CD8-positive, alpha-beta memory T cell (primary cell): ENCODE results near the gene GFPT2. TPM values are rescaled to one million over a fixed set of nuclear protein-coding genes. Genes with fewer than 3 reads are reported as not detected.

Source experiments
- CTCF ChIA-PET: fragments of 350-600 bp; sonication (Branson Sonifier 250); formaldehyde crosslinking; loops from one replicate; lab custom pipeline; 2021; ENCODE audit warnings: antibody characterized with exemption; lab: Charles Lee
- POLR2A ChIA-PET: fragments of 350-600 bp; sonication (Branson Sonifier 250); formaldehyde crosslinking; loops from one replicate; lab custom pipeline; 2021; ENCODE audit warnings: antibody characterized with exemption; lab: Charles Lee
- DNase-seq, 5 donors: peaks; one replicate each; pipeline versions ENCODE4 v3.0.0 to v3.0.0-alpha.2; 2020 to 2022; ENCODE audit warnings: mixed read lengths in 1 of 5
- H3K27ac ChIP-seq: one replicate; pipeline ENCODE4 v1.7.0; 2013; ENCODE audit warnings: low read depth, mild to moderate bottlenecking, low read length, moderate library complexity
- H3K27me3 ChIP-seq: 2 replicates; pipeline ENCODE4 v1.7.0; 2013; ENCODE audit warnings: low read length, mild to moderate bottlenecking; ENCODE audit not compliant: insufficient read depth, poor library complexity, severe bottlenecking
- H3K36me3 ChIP-seq: 2 replicates; pipeline ENCODE4 v1.7.0; 2013; ENCODE audit warnings: mild to moderate bottlenecking, low read length, moderate library complexity; ENCODE audit not compliant: insufficient read depth
- H3K4me1 ChIP-seq: 2 replicates; pipeline ENCODE4 v1.7.0; 2013; ENCODE audit warnings: mild to moderate bottlenecking, low read length, moderate library complexity; ENCODE audit not compliant: insufficient read depth
- H3K4me3 ChIP-seq: 2 replicates; pipeline ENCODE4 v1.7.0; 2013; ENCODE audit warnings: mild to moderate bottlenecking, low read length
- H3K9me3 ChIP-seq: 2 replicates; pipeline ENCODE4 v1.7.0; 2013; ENCODE audit warnings: mild to moderate bottlenecking, low read length
- H3K27ac Mint-ChIP-seq, 8 donors: one replicate each; pipeline ENCODE4 v1.8.0; 2020 to 2021; ENCODE audit warnings: mixed read lengths in 8 of 8, mild to moderate bottlenecking in 6 of 8, inconsistent platforms in 3 of 8, moderate library complexity in 3 of 8
- H3K27me3 Mint-ChIP-seq, 2 donors: one replicate each; pipeline ENCODE4 v1.8.0; 2020 to 2021; ENCODE audit warnings: mixed read lengths in 2 of 2, mild to moderate bottlenecking in 1 of 2, moderate library complexity in 1 of 2
- H3K36me3 Mint-ChIP-seq, 3 donors: one replicate each; pipeline ENCODE4 v1.8.0; 2020 to 2021; ENCODE audit warnings: mixed read lengths in 3 of 3, inconsistent platforms in 1 of 3, mild to moderate bottlenecking in 1 of 3
- H3K4me1 Mint-ChIP-seq, 3 donors: one replicate each; pipeline ENCODE4 v1.8.0; 2020 to 2021; ENCODE audit warnings: mixed read lengths in 3 of 3, inconsistent platforms in 1 of 3, mild to moderate bottlenecking in 1 of 3
- H3K4me3 Mint-ChIP-seq, 7 donors: one replicate each; pipeline ENCODE4 v1.8.0; 2020 to 2021; ENCODE audit warnings: mixed read lengths in 7 of 7, mild to moderate bottlenecking in 6 of 7, moderate library complexity in 4 of 7, inconsistent platforms in 2 of 7
- H3K9me3 Mint-ChIP-seq, 5 donors: one replicate each; pipeline ENCODE4 v1.8.0; 2020 to 2022; ENCODE audit warnings: mixed read lengths in 5 of 5, mild to moderate bottlenecking in 3 of 5, moderate library complexity in 2 of 5, inconsistent platforms in 1 of 5
- polyA plus RNA-seq: library from polyadenylated mRNA; unstranded; fragments of 300-500 nt; fragmentation: Illumina TruSeq; gene quantifications from one replicate; pipeline ENCODE4 v1.2.3, GENCODE V29; 2021
- total RNA-seq, 2 experiments: library from RNA; stranded (reverse); gene quantifications; one replicate each; pipeline ENCODE4 v1.2.3, GENCODE V29; 2021

The GFPT2 gene
- total and polyA plus RNA-seq, 3 experiments from 2014 or later = 0.41 to 1.9 (median 1.7) TPM

GRCh38 chr5:180394031-180394636 lies 41.0 kb upstream of the GFPT2 start:
- H3K36me3 Mint-ChIP-seq = no peaks in the 10 kb centered on the region
- POLR2A ChIA-PET = no interaction called here
- no peaks in the 10 kb centered on the region for H3K27me3 ChIP-seq
- H3K36me3 ChIP-seq = no peaks in the 10 kb centered on the region
- H3K4me1 ChIP-seq = no peaks in the 10 kb centered on the region
- no peak overlapping the region for H3K27ac Mint-ChIP-seq
- CTCF ChIA-PET = no interaction called here
- H3K4me1 Mint-ChIP-seq = no peaks in the 10 kb centered on the region
- H3K4me3 ChIP-seq = no peak overlapping the region
- H3K9me3 Mint-ChIP-seq = no peaks in the 10 kb centered on the region
- H3K27ac ChIP-seq = no peak overlapping the region
- H3K27me3 Mint-ChIP-seq = peaks cover 1 to 18% of the 10 kb centered on the region in 2 donors
- no peaks in the 10 kb centered on the region for H3K9me3 ChIP-seq
- DNase-seq = no peak
- no peak overlapping the region for H3K4me3 Mint-ChIP-seq

GRCh38 chr5:180391276-180391675 lies 38.1 kb upstream of the GFPT2 start:
- Mint-ChIP-seq H3K36me3 (no peaks in the 10 kb centered on the region), H3K27ac (no peak overlapping the region), H3K9me3 (no peaks in the 10 kb centered on the region), H3K27me3 (peaks cover 1 to 12% of the 10 kb centered on the region in 2 donors), H3K4me3 (no peak overlapping the region), H3K4me1 (no peaks in the 10 kb centered on the region)
- CTCF ChIA-PET = no interaction called here
- Histone ChIP-seq H3K4me1 (no peaks in the 10 kb centered on the region), H3K4me3 (no peak overlapping the region), H3K36me3 (no peaks in the 10 kb centered on the region), H3K9me3 (no peaks in the 10 kb centered on the region), H3K27me3 (no peaks in the 10 kb centered on the region), H3K27ac (no peak overlapping the region)
- DNase-seq = no peak
- POLR2A ChIA-PET = no interaction called here

GRCh38 chr5:180390441-180391190 lies 37.5 kb upstream of the GFPT2 start:
- DNase-seq = no peak
- Mint-ChIP-seq H3K27ac (peak overlapping the region in 1 of 8 donors; percentile 77), H3K4me3 (no peak overlapping the region), H3K4me1 (no peaks in the 10 kb centered on the region), H3K9me3 (no peaks in the 10 kb centered on the region), H3K27me3 (peaks cover 5 to 8% of the 10 kb centered on the region in 2 donors), H3K36me3 (no peaks in the 10 kb centered on the region)
- no peaks in the 10 kb centered on the region for H3K36me3 ChIP-seq
- H3K27ac ChIP-seq = no peak overlapping the region
- no peaks in the 10 kb centered on the region for H3K27me3 ChIP-seq
- H3K4me1 ChIP-seq = no peaks in the 10 kb centered on the region
- ChIA-PET CTCF (no interaction called here), POLR2A (no interaction called here)
- no peak overlapping the region for H3K4me3 ChIP-seq
- no peaks in the 10 kb centered on the region for H3K9me3 ChIP-seq

GRCh38 chr5:180389252-180390101 lies 36.3 kb upstream of the GFPT2 start:
- POLR2A ChIA-PET = no interaction called here

GRCh38 chr5:180387798-180388197 lies 34.7 kb upstream of the GFPT2 start:
- no peak overlapping the region for H3K27ac Mint-ChIP-seq
- Histone ChIP-seq H3K27ac (no peak overlapping the region), H3K4me3 (no peak overlapping the region), H3K36me3 (no peaks in the 10 kb centered on the region), H3K27me3 (no peaks in the 10 kb centered on the region), H3K9me3 (no peaks in the 10 kb centered on the region), H3K4me1 (no peaks in the 10 kb centered on the region)
- POLR2A ChIA-PET = no interaction called here
- CTCF ChIA-PET = no interaction called here
- no peaks in the 10 kb centered on the region for H3K4me1 Mint-ChIP-seq
- no peak overlapping the region for H3K4me3 Mint-ChIP-seq
- no peaks in the 10 kb centered on the region for H3K36me3 Mint-ChIP-seq
- H3K9me3 Mint-ChIP-seq = no peaks in the 10 kb centered on the region
- H3K27me3 Mint-ChIP-seq = peaks cover 4 to 7% of the 10 kb centered on the region in 2 donors
- no peak for DNase-seq

More at GRCh38 chr5:180389252-180390101, 36.3 kb upstream of the GFPT2 start:
- no peaks in the 10 kb centered on the region for H3K4me1 Mint-ChIP-seq
- Histone ChIP-seq H3K9me3 (no peaks in the 10 kb centered on the region), H3K4me3 (no peak overlapping the region), H3K4me1 (no peaks in the 10 kb centered on the region), H3K36me3 (no peaks in the 10 kb centered on the region), H3K27me3 (no peaks in the 10 kb centered on the region), H3K27ac (no peak overlapping the region)
- H3K27ac Mint-ChIP-seq = no peak overlapping the region
- H3K27me3 Mint-ChIP-seq = peaks cover 5 to 8% of the 10 kb centered on the region in 2 donors
- no peak overlapping the region for H3K4me3 Mint-ChIP-seq
- CTCF ChIA-PET = no interaction called here
- DNase-seq = no peak
- H3K9me3 Mint-ChIP-seq = no peaks in the 10 kb centered on the region
- H3K36me3 Mint-ChIP-seq = no peaks in the 10 kb centered on the region

GRCh38 chr5:180382926-180383325 lies 29.8 kb upstream of the GFPT2 start:
- H3K27ac ChIP-seq = no peak overlapping the region
- ChIA-PET POLR2A (no interaction called here), CTCF (no interaction called here)
- no peak overlapping the region for H3K4me3 ChIP-seq
- H3K4me1 ChIP-seq = no peaks in the 10 kb centered on the region
- Mint-ChIP-seq H3K27me3 (peaks cover 7 to 17% of the 10 kb centered on the region in 2 donors), H3K9me3 (no peaks in the 10 kb centered on the region), H3K4me1 (no peaks in the 10 kb centered on the region), H3K36me3 (no peaks in the 10 kb centered on the region), H3K4me3 (no peak overlapping the region), H3K27ac (peak overlapping the region in 1 of 8 donors; percentile 51)
- H3K27me3 ChIP-seq = no peaks in the 10 kb centered on the region
- H3K9me3 ChIP-seq = no peaks in the 10 kb centered on the region
- DNase-seq = no peak
- no peaks in the 10 kb centered on the region for H3K36me3 ChIP-seq

- Histone ChIP-seq H3K36me3 (no peaks in the 10 kb centered on the region), H3K4me1 (no peaks in the 10 kb centered on the region), H3K4me3 (no peak overlapping the region), H3K27ac (no peak overlapping the region), H3K27me3 (no peaks in the 10 kb centered on the region), H3K9me3 (no peaks in the 10 kb centered on the region)
- Mint-ChIP-seq H3K36me3 (no peaks in the 10 kb centered on the region), H3K27ac (no peak overlapping the region), H3K4me3 (no peak overlapping the region), H3K4me1 (no peaks in the 10 kb centered on the region), H3K27me3 (peaks cover 7 to 17% of the 10 kb centered on the region in 2 donors), H3K9me3 (no peaks in the 10 kb centered on the region)
- DNase-seq = no peak
- CTCF ChIA-PET = no interaction called here
- POLR2A ChIA-PET = no interaction called here
Observed at GRCh38 chr5:180381851-180382480, 28.8 kb upstream of the GFPT2 start.
